ENCODE data around the gene CBFA2T2.
"Not testable (repeated sequence)": the region's sequence is repeated elsewhere in the genome, so short reads cannot be mapped to it uniquely, and the experiment has no call there.

The CBFA2T2 gene

DNA sequence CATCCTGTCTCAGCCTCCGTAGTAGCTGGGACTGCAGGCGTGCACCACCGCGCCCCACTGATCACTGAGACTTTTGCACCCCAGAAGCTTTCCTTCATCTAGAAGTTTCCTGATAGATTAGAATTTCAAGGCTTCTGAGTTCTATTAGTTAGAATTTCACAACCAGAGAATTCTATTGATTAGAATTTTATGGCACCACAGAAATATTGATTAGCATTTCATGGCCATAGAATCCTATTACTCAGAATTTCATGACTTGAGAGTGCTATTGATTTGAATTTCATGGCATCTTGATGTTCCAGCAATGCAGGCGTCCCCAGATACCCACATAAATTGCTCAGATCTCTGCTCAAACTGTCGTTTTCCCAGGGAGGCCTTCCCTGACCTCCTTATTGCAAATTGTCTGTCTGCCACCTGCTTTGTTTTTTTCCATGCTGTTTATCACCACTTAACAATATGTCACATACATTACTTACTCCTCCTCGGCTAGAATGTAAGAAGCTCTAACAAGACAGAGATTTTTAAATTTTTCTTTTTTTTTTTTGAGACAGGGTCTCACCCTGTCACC is 16.9 kb upstream of the CBFA2T2 start:
- no peak for DNase-seq

DNA sequence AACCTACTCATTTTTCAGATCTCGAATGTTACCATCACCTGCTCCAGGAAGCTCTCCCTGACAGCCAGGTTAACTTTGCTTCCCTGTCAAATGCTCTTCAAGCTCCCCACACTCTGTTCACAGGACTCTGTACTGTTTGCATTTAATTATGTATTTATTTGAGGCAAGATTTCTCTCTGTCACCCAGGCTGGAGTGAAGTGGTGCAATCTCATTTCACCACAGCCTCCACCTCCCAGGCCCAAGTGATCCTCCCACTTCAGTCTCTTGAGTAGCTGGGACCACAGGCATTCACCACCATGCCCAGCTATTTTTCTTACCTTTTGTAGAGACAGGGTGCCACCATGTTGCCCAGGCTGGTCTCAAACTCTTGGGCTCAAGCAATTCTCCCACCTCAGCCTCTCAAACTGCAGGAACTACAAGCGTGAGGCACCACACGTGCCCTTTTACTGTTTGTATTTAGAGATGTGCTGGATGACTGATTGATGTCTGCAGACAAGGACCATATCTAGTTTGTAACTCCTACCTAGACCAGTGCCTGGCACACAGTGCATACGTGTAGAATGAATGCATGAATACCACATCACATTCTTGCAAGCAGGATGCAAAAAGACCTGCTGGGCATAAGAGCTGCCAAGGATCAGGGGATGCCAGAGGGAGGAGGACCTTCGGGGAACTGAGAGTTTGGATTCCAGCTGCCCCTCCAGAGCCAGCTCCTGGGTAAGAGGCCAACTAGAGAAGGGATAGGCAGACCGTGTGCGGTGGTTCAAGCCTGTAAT is 15.6 kb upstream of the CBFA2T2 start:
- no peak for DNase-seq

DNA sequence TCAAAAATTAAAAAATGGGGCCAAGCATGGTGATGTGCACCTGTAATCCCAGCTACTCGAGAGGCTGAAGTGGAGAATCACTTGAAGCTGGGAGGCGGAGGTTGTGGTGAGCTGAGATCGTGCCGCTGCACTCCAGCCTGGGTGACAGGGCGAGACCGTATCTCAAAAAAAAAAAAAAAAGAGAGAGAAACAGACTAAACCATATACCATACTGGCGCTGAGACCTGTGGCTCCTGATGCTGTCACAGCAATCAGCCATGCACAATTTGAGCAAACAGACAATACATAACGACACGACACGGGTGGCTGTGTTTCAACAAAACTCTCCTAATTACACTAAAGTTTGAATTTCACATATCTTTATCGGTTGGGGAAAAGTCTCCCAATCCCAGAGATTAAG is 14.9 kb upstream of the CBFA2T2 start:
- no peak for DNase-seq

DNA sequence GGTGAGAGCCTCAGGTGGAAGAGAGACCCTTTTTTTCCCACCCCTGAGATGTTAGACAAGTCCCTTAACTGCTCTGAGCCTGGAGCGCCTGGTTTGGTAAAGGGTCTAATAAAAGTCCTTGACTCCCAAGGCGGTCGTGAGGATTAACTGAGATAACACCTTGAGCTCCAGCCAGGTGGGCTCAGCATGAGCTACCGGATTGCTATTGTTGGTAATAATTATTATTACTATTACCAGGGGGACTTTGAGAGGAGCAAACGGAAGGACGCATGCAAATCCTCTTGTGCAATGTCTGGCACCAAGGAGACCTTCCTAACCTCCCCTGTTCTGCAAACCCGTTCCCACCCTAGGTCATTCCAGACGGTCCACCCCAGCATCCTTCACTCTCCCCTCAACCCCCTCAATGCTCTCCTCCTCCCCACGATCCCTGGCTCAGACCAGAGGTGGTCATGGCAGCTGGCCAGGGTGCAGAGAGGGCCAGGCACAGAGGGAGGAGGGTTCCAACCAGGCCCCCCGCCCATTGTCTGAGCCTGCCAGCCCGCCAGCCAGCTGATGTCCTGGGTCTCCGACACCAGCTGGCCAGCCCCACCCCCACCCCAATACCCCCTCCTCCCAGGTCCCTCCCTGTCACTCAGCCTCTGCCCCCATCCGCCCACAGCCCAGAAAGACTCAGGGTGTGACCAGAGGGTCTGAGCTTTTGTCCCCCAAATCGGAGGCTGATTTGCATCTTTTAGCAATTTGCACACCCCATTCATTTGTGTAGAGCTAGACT is 14.3 kb upstream of the CBFA2T2 start:
- no peak for DNase-seq

DNA sequence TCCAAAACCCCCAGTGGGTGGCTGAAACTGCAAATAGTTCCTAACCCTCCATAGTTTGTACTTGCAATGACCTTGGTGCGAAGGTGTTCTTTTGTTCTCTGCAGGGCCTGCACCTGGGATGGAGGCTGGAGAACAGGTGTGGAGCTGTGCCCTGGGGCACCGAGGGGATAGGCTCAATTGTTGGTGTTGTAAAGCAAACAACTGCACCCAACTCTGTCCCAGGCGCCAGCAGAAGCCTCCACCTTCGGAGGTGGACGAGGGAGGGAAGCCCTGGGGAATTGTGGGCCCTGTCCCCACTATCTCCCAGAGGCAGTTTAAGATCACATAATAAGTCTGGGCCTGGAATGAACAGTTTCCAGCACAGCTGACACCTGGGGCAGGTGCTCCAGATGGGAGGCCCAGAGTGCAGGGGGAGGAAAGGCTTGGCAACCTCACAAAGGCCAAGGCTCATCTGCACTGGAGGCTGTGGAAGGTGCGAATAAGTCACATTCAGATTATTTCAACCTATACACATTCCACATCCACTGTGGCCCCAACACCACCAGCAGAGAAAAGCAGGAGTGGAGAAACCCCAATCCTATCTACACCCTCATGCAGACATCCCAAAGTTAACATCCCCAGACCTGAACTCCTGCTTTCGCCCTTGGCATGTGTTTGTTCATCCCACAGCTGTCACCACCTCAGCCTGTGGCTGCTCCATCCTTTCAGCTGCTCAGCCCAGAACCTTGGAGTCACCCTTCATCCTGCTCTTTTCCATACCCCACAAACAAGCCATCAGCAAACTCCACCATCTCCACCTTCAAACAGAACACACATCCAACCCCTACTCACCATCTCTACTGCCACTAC is 12.3 kb upstream of the CBFA2T2 start:
- no peak for DNase-seq

DNA sequence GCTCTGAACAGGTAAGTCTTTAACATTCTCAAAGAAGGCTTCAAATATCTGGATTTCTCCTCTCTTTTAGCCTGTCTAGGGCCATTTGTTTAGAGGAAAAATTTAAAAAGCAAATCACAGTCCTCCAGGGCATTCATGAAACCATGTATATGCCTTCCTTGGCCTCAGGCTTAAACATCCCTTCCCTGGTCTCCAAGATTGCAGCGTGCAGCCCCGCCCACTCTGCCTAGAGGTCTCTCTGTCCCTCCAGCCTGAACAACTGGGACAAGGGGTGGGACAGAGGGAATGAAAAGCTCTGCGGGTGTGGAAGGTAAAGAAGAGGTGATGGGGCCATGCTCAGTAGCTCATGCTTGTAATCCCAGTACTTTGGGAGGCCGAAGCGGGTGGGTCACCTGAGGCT is 9.8 kb upstream of the CBFA2T2 start:
- no peak for DNase-seq

DNA sequence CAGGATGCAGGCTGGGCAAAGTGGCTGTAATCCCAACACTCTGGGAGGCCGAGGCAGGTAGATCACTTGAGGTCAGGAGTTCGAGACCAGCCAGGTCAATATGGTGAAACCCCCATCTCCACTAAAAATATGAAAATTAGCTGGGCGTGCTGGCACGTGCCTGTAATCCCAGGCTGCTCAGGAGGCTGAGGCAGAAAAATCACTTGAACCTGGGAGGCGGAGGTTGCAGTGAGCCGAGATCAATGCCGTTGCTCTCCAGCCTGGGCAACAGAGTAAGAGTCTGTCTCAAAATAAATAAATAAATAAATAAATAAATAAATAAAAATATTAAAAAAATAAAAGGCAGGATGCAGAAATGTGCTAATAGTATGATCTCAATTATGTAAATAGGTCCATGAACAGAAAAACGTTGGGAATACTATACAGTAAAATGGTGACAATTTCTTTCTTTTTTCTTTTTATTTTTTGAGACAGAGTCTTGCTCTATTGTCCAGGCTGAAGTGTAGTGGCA is 8.4 kb upstream of the CBFA2T2 start:
- DNase-seq, result no peak

DNA sequence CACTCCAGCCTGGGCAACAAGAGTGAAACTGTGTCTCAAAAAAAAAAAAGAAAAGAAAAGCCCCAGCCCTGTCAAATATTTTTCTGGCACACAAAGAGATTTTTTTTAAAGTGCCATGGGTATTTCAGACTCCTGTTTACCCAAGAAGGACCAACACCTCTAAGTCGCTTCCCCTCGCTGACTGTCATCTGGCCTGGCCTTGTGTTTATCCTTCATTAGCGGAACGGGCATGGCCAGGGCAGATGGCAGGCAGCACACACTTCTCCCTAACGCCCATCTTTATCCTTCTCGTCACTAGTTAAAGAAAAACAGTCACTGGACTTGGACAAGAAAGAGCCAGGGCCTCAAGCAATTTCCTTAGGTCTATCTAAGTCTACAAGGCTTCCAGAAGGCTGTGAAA is 7.3 kb upstream of the CBFA2T2 start:
- DNase-seq, result no peak

DNA sequence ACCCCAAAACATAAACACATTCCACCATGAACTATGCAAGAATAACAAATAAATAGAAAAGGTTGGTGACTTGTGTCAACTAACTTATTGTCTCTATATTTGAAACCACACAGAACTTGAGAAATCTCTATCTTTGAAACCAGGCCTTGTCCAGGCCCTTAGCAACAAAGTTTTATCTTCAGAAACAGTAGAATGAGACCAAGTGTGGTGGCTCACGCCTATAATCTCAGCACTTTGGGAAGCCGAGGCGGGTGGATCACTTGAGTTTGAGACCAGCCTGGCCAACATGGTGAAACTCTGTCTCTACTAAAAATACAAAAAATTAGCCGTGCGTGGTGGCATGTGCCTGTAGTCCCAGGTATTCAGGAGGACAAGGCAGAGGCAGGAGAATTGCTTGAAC is 6.7 kb upstream of the CBFA2T2 start:
- DNase-seq, result not testable (repeated sequence)

DNA sequence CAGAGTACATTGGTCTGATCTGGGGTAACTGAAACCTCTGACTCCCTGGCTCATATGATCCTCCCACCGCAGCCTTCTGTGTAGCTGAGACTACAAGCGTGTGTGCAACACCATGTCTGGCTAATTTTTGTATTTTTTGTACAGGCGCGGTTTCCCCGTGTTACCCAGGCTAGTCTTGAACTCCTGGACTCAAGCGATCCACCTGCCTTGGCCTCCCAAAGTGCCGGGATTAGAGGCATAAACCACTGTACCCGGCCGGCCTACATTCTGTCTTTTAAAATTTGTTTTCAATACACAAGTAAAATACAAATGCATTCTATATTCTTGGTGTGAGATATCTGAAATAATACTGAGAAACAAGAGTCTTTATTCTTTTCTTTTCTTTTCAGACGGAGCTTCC is 1.7 kb upstream of the CBFA2T2 start:
- no peak for DNase-seq

DNA sequence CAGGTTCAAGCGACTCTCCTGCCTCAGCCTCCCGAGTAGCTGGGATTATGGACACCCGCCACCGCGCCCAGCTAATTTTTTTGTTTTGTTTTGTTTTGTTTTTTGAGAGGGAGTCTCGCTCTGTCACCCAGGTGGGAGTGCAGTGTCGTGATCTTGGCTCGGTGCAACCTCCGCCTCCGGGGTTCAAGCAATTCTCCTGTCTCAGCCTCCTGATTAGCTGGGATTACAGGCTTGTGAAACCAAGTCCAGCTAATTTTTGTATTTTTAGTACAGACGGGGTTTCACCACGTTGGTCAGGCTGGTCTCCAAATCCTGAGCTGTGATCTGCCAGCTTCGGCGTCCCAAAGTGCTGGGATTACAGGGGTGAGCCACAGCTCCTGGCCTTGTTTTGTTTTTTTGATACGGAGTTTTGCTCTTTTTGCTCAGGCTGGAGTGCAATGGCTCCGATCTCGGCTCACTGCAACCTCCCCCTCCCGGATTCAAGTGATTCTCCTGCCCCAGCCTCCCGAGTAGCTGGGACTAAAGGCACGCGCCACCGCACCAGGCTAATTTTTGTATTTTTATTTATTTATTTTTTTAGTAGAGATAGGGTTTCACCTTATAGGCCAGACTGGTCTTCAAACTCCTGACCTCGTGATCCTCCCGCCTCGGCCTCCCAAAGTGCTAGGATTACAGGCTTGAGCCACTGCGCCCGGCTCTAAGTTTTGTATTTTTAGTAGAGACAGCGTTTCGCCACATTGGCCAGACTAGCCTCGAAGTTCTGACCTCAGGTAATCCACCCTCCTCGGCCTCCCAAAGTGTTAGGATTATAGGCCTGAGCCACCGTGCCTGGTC is 1.0 kb upstream of the CBFA2T2 start:
- DNase-seq, result not testable (repeated sequence)

DNA sequence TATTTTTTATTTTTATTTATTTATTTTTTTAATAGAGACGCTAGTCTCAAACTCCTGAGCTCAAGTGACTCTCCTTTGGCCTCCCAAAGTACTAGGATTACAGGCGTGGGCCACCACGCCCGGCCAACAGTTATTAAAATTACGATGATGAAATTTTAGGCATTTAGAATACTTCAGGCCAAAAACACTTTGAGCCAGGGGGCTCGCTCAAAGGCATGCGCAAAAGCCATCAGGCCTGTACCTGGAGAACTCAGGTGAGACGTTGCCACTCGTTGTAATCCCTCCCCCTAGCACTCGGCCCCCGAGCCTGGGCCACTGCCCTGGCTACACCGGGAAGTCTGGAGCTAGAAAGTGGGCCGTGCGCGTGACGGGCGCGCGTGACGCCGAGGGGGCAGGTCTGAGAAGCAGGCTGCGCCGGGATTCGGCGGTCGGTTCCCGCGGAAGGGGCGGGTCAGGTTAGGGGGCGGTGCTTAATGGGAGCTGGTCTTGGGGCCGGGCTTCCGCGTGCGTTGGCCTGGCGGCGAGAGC is 337 bp upstream of the CBFA2T2 start:
- peak; percentile 72 for DNase-seq

DNA sequence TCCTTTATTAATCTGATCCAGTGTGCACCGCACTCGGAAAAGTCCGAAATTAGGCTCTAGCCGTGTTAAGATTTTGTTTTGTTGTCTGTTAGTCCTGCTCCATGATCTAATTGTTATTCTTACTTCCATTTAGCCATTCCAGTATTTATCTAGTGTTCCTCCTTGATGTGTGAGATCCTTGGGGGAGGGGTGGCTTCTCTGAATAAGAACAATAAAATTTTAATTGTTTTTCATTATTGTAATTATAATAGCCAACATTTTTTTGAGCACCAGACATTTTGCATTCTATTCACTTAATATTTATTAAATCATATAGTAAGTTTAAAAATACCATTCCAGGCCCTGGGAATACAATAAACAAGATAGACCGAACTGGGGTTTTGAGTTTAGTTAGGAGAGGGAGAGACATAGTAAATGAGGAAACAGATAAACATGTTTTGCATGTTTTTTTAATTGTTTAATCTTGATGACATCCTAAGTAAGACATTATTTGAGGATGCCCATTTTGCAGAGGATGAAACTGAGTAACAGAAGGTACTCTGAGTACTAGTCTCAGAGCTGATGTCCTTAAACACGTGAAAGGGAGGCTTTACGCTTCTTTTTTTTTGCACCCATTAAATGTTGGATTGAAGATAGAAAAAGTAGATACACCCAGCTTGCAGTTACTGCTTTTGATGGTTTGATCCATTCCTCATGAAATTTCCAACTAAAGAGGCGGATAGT is 1.2 kb downstream of the CBFA2T2 start:
- DNase-seq, result no peak

DNA sequence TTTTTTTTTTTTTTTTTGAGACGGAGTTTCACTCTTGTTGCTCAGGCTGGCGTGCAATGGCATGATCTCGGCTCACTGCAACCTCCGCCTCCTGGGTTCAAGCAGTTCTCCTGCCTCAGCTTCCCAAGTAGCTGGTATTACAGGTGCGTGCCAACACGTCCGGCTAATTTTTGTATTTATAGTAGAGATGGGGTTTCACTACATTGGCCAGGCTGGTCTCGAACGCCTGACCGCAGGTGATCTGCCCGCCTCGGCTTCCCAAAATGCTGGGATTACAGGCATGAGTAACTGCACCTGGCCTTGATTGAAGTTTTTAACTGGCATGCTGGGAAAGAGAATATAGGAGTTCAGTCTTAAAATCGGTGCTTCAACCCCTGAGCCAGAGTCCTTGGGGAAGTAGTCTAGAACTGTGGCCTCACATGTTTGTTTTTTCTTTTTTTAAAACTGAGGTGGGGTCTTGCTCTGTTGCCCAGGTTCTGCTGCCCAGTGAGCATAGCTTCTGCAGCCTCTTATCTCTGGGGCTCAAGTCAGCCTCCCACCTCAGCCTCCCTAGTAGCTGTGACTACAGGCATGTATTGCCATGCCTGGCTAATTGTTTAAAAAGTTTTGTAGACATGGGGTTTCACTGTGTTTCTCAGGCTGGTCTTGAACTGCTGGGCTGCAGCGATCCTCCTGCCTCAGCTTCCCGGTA is 3.3 kb downstream of the CBFA2T2 start:
- DNase-seq, result no peak

DNA sequence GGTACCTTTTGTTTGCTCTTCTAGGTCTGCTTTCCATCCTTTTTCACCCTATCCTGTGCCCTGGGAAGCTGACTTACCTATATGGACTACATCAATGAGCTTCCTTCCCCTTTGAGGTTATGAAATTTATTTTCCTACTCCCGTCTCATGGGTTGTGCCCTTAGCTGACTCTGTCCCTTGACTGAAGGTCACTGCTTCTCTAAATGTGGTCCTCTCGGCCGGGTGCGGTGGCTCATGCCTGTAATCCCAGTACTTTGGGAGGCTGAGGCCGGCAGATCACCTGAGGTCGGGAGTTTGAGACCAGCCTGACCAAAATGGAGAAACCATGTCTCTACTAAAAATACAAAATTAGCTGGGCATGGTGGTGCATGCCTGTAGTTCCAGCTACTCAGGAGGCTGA is 6.9 kb downstream of the CBFA2T2 start:
- not testable (repeated sequence) for DNase-seq

DNA sequence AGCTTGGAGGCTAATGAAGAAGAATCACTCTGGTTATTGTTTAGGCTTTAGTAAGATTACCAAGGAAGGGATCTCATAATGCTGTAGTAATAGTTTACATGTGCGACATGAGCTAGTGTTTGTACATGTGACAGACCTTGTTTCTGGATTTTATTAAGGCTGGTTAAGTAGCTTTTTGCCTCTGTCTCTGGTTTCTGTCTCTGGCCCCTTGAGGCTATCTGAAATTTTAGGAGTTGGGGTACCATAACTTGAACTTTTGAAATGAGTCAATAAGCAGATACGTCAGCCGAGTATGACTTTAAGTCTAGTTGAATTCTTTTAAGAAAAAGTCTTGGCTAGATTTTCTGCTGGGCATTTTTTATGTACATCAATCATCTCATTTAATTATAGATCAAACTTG is 9.5 kb downstream of the CBFA2T2 start:
- no peak for DNase-seq

DNA sequence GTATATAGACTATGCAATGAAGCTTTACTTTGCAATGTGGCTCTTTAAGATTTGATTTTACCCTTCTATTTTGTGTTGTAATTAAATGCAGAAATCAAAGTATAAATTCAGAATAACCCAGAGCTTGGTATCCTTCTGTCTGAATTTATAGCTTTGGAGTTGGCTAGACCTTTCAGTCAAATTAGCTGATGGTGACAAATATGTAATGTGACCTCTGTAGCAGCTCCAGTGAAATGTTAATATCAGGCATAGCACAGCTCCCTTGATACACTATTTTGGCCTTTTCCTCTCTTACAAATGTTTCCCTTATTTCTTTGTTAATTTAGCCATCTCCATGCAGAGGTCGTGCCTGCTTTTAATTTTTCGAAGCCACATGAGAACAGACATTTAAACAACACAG is 11.1 kb downstream of the CBFA2T2 start:
- DNase-seq, result no peak

DNA sequence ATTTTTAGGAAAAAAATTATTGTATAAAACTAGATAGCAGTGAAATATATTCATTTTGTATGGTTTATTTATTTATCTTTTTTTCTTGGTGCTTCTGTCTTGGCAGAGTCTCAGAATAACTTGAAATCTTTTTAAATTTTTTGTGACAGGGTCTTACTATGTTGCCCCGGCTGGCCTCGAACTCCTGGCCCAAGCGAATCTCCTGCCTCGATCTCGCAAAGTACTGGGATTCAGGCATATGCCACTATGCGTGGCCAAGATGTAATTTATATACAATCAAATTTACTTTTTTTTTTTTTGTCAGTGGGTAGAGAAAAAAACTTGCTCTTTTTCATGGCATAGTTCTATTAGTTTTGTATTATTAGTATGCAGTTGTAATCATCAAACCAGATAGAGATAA is 13.7 kb downstream of the CBFA2T2 start:
- no peak for DNase-seq

DNA sequence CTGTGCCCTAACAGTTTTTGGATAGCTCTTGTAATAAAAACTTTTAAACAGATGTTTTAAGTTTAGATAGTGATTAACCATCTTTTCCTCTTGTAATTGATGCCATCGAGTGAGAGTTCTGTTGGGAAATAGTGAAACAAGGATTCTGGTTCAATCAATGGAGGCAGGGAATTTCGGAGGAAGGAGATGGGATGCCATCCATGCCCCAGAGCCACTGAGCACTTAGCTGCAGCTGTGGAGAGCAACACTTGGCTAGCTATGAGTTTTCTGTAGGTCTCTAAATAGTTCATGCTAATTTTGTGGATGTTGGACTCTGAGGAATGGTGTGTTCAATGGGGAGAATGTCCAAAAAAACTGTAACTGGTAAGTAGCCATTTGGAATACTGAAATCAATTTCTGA is 16.7 kb downstream of the CBFA2T2 start:
- no peak for DNase-seq

DNA sequence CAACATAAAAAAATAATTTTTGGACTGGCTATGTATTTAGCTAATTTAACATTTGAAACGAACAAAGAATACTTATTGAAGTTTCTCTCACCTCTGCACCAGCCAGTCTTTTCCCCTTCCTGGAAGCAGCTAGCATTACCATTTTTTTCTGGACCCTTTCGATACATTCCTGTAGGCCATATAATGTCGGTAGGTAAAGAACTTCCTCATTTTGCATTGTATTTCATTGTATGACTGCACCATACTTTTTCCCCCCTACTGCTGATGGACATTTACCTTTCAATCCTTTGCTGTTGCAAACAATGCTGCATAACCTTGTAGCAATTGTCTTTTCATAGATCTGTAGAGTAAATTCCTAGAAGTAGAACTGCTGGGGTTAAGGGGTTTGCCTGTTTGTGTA is 17.6 kb downstream of the CBFA2T2 start:
- DNase-seq, result no peak

All from NCI-H1694 treated with DMSO at 0.1 percent for 48 hours (cell line).